Endothelial cell of umbilical vein (primary cell): ENCODE results near the gene KCTD13.

ENCODE experiments used
- CTCF ChIP-seq, 2 donors: IDR thresholded peaks; 1 replicate in 1 of 2; 2 replicates in 1 of 2; pipeline ENCODE4 v1.5.1; 2011; ENCODE audit warnings: low read length in 2 of 2, mild to moderate bottlenecking in 2 of 2, moderate library complexity in 2 of 2, control low read depth in 1 of 2, inconsistent platforms in 1 of 2, low read depth in 1 of 2; ENCODE audit not compliant: insufficient read depth in 1 of 2; ENCODE audit errors: extremely low read depth in 1 of 2
- EZH2 ChIP-seq: IDR thresholded peaks from 2 replicates; pipeline ENCODE4 v1.6.1; 2012; ENCODE audit warnings: borderline replicate concordance, low read depth, mild to moderate bottlenecking, moderate library complexity, low read length, inconsistent platforms; ENCODE audit not compliant: severe bottlenecking
- FOS ChIP-seq: IDR thresholded peaks from 2 replicates; pipeline ENCODE4 v1.6.1; 2011; ENCODE audit warnings: mild to moderate bottlenecking, low read length, moderate library complexity, borderline replicate concordance; ENCODE audit not compliant: insufficient read depth
- MAX ChIP-seq: IDR thresholded peaks from 2 replicates; pipeline ENCODE4 v1.6.1; 2011; ENCODE audit not compliant: insufficient read depth, insufficient read length
- POLR2AphosphoS5 ChIP-seq: IDR thresholded peaks from 2 replicates; pipeline ENCODE4 v1.6.1; 2012; ENCODE audit warnings: low read depth, mild to moderate bottlenecking, control low read depth, low read length, moderate library complexity; ENCODE audit not compliant: insufficient read depth

GRCh38 chr16:29898804-29899515 lies 27.1 kb downstream of the KCTD13 start:
- TF ChIP-seq EZH2 (no peak), CTCF (IDR thresholded peaks at IDR 0.05; ENCODE audit: extremely low read depth in 1 of 2, insufficient read depth in 1 of 2, low read depth in 1 of 2, low read length in 2 of 2) (no peak), FOS (no peak), MAX (no peak), POLR2AphosphoS5 (no peak)
